ENCODE measurements around the gene ZMIZ1. TPM values are rescaled to one million over a fixed set of nuclear protein-coding genes. Genes with fewer than 3 reads are reported as not detected.

The ZMIZ1 gene
- total and polyA plus RNA-seq, 4 donors = 3.9 to 19.1 (median 9.8) TPM

DNA sequence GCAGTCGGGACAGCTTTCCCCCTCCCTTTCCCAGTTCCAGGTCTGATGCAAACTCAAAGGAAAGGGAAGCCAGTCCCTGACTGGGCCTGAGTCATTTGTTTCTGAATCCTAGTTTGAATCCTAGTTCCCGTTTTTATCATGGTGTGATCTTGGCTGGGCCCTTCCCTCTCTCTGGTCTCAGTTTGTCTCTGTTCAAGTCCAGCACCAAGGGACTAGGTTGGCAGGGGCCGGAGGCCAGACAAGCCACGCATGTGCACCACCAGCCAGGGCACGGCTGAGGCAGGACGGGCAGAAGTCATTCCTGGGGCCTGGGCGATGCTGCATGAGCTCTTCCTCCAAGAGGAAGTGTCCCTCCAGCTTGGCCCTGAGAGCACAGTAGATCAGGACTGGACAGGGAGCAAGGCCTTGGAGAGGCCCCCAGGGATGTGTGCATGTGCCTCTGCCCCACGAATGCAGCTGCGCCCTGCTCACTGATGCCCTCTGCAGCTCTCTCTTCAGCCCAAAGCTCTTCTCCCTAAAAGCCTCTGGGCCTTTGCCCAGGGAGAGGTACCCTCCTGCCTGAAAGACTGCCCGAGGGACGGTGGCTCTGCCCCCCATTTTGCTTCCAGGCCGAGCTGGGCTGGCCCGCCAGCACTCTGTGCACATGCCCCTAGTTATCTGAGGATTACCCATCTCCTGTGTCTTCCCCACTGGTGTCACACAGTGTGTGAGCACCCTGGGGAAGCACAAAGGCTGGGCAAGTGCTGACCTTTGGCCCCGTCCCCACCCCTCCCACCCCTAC, 86.7 kb downstream of the ZMIZ1 start:
- Histone ChIP-seq H3K9me3 (ENCODE audit: control insufficient read depth in 4 of 4, low read length in 3 of 4) (no peaks in the 10 kb centered on the region), H3K4me3 (ENCODE audit: low read depth in 1 of 3, low read length in 3 of 3) (no peak overlapping the region), H3K36me3 (ENCODE audit: control insufficient read depth in 4 of 4, insufficient read depth in 3 of 4, low read depth in 1 of 4, low read length in 3 of 4) (no peaks in the 10 kb centered on the region), H3K4me1 (ENCODE audit: control insufficient read depth in 4 of 4, insufficient read depth in 4 of 4, low read length in 3 of 4) (peaks cover 38 to 63% (median 49%) of the 10 kb centered on the region in 4 donors), H3K9ac (ENCODE audit: low read depth in 1 of 2, low read length in 2 of 2) (no peak overlapping the region), H3K27ac (ENCODE audit: low read depth in 1 of 2, low read length in 2 of 2) (peak overlapping the region; percentile 32 to 33), H3K27me3 (ENCODE audit: control insufficient read depth in 4 of 4, insufficient read depth in 4 of 4, low read length in 3 of 4) (no peaks in the 10 kb centered on the region)
- 78% methylated on average over 14 of the region's 14 CpGs for WGBS
- DNase-seq (ENCODE audit: low spot score) = no peak
- TF ChIP-seq HNF4A (conservative IDR thresholded peaks at IDR 0.05) = no peak
- TF ChIP-seq GABPA (IDR thresholded peaks at IDR 0.05 in 1 of 2, conservative IDR thresholded peaks at IDR 0.05 in 1 of 2) = no peak
- TF ChIP-seq TAF1 (conservative IDR thresholded peaks at IDR 0.05) = no peak
- TF ChIP-seq, protein P1, sequence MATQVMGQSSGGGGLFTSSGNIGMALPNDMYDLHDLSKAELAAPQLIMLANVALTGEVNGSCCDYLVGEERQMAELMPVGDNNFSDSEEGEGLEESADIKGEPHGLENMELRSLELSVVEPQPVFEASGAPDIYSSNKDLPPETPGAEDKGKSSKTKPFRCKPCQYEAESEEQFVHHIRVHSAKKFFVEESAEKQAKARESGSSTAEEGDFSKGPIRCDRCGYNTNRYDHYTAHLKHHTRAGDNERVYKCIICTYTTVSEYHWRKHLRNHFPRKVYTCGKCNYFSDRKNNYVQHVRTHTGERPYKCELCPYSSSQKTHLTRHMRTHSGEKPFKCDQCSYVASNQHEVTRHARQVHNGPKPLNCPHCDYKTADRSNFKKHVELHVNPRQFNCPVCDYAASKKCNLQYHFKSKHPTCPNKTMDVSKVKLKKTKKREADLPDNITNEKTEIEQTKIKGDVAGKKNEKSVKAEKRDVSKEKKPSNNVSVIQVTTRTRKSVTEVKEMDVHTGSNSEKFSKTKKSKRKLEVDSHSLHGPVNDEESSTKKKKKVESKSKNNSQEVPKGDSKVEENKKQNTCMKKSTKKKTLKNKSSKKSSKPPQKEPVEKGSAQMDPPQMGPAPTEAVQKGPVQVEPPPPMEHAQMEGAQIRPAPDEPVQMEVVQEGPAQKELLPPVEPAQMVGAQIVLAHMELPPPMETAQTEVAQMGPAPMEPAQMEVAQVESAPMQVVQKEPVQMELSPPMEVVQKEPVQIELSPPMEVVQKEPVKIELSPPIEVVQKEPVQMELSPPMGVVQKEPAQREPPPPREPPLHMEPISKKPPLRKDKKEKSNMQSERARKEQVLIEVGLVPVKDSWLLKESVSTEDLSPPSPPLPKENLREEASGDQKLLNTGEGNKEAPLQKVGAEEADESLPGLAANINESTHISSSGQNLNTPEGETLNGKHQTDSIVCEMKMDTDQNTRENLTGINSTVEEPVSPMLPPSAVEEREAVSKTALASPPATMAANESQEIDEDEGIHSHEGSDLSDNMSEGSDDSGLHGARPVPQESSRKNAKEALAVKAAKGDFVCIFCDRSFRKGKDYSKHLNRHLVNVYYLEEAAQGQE (IDR thresholded peaks at IDR 0.05) = peak; percentile 27
- peak in 1 of 2 donors; percentile 24 for TF ChIP-seq RAD21 (IDR thresholded peaks at IDR 0.05)
- TF ChIP-seq HNF4G (IDR thresholded peaks at IDR 0.05) = no peak
- TF ChIP-seq YY1 (IDR thresholded peaks at IDR 0.05) = no peak
- no peak for TF ChIP-seq EGR1 (IDR thresholded peaks at IDR 0.05; ENCODE audit: low read depth in 2 of 2)
- TF ChIP-seq, protein P2, sequence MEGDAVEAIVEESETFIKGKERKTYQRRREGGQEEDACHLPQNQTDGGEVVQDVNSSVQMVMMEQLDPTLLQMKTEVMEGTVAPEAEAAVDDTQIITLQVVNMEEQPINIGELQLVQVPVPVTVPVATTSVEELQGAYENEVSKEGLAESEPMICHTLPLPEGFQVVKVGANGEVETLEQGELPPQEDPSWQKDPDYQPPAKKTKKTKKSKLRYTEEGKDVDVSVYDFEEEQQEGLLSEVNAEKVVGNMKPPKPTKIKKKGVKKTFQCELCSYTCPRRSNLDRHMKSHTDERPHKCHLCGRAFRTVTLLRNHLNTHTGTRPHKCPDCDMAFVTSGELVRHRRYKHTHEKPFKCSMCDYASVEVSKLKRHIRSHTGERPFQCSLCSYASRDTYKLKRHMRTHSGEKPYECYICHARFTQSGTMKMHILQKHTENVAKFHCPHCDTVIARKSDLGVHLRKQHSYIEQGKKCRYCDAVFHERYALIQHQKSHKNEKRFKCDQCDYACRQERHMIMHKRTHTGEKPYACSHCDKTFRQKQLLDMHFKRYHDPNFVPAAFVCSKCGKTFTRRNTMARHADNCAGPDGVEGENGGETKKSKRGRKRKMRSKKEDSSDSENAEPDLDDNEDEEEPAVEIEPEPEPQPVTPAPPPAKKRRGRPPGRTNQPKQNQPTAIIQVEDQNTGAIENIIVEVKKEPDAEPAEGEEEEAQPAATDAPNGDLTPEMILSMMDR (IDR thresholded peaks at IDR 0.05; ENCODE audit: low read depth, low read length, missing input control) = no peak
- TF ChIP-seq, protein P3, sequence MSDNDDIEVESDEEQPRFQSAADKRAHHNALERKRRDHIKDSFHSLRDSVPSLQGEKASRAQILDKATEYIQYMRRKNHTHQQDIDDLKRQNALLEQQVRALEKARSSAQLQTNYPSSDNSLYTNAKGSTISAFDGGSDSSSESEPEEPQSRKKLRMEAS (IDR thresholded peaks at IDR 0.05) = no peak
- TF ChIP-seq RXRA (IDR thresholded peaks at IDR 0.05) = no peak

DNA sequence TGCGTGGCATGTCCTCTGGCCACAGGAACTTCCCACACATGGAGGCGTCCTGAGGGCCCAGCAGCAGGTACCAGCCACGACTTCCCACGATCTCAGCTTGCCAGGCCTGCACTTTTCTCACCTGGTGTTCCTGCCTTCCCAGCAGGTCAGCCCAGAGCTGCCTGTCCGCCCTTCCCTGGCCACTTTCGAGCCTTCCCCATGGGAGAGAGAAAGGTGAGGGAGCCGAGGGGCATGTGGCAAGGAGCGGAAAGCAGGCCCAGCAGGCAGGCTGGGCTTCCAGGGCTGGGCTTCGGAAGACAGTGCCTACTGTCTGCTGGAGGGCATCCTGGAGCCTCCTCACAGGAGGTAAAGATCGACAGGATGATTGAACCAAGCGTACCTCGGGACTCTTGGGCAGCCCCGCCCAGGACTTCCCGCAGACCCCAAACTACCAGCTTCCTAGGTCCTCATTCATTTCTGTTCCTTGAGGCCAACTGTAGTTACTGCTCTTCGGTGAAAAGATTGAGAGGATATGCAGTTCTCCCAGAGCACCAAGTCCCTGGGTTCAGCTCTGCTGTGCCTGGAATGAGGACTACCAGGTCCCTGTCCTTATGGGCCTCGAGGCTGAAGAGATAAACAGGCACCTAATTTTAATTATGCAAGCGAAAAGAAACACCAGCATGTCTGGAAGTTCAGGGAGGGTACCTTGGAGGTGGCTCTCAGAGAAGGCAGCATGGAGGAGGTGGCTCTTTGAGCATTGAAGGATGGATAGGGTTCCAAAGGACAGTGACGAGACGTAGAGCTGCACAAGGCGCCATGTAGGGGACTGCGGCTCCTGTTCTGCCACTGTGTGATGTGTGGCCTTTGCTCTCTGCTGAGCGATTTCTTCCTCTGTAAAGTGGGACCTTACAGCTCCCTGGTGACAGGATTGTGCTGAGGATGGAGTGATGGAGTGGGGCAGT, 87.8 kb downstream of the ZMIZ1 start:
- Histone ChIP-seq H3K27ac (ENCODE audit: low read depth in 1 of 2, low read length in 2 of 2) (peak overlapping the region; percentile 33 to 51), H3K9me3 (ENCODE audit: control insufficient read depth in 4 of 4, low read length in 3 of 4) (no peaks in the 10 kb centered on the region), H3K4me1 (ENCODE audit: control insufficient read depth in 4 of 4, insufficient read depth in 4 of 4, low read length in 3 of 4) (peaks cover 36 to 64% (median 46%) of the 10 kb centered on the region in 4 donors), H3K9ac (ENCODE audit: low read depth in 1 of 2, low read length in 2 of 2) (no peak overlapping the region), H3K27me3 (ENCODE audit: control insufficient read depth in 4 of 4, insufficient read depth in 4 of 4, low read length in 3 of 4) (no peaks in the 10 kb centered on the region), H3K36me3 (ENCODE audit: control insufficient read depth in 4 of 4, insufficient read depth in 3 of 4, low read depth in 1 of 4, low read length in 3 of 4) (no peaks in the 10 kb centered on the region), H3K4me3 (ENCODE audit: low read depth in 1 of 3, low read length in 3 of 3) (no peak overlapping the region)
- 87% methylated on average over 22 of the region's 22 CpGs for WGBS
- TF ChIP-seq TAF1 (conservative IDR thresholded peaks at IDR 0.05) (no peak), SP1 (IDR thresholded peaks at IDR 0.05) (no peak)
- TF ChIP-seq, protein P2 (IDR thresholded peaks at IDR 0.05; ENCODE audit: low read depth, low read length, missing input control) = no peak
- DNase-seq (ENCODE audit: low spot score) = no peak
